ENCODE data around the gene SF3B5.
"Not testable (repeated sequence)": the region's sequence is repeated elsewhere in the genome, so short reads cannot be mapped to it uniquely, and the experiment has no call there.

SF3B5 gene

GRCh38 chr6:144095134-144096002 lies at the start of gene SF3B5:
Gene SF3B5 (minus strand): TSS chr6:144095573. CDS start chr6:144095497, 76 bp downstream.
- DNase-seq (ENCODE audit: low read depth): peak; percentile 100

GRCh38 chr6:144144996-144145395 lies 49.6 kb upstream of the SF3B5 start:
- DNase-seq (ENCODE audit: low read depth): no peak

- DNase-seq (ENCODE audit: low read depth): no peak
Measured at GRCh38 chr6:144143878-144144277, 48.5 kb upstream of the SF3B5 start.

- no peak for DNase-seq (ENCODE audit: low read depth)
Measured at GRCh38 chr6:144143106-144143505, 47.7 kb upstream of the SF3B5 start.

DNA sequence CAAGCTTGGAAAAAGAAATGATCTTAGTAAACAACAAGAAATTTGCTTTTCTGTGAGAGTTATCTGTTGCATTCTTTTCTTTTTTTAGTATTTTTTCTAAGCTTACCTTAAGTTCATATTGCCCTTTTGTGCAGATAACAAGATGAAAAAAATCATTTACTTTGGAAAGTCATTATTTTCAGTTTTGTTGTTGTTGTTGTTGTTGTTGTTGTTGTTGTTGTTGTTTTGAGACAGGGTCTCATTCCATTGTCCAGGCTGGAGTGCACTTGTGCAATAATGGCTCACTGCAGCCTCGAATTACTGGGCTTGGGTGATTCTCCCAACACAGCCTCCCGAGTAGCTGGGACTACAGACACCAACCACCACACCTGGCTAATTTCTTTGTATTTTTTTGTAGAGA lies 46.1 kb upstream of the SF3B5 start:
- no peak for DNase-seq (ENCODE audit: low read depth)

- DNase-seq (ENCODE audit: low read depth): no peak
Measured at GRCh38 chr6:144140867-144141266, 45.5 kb upstream of the SF3B5 start.

DNA sequence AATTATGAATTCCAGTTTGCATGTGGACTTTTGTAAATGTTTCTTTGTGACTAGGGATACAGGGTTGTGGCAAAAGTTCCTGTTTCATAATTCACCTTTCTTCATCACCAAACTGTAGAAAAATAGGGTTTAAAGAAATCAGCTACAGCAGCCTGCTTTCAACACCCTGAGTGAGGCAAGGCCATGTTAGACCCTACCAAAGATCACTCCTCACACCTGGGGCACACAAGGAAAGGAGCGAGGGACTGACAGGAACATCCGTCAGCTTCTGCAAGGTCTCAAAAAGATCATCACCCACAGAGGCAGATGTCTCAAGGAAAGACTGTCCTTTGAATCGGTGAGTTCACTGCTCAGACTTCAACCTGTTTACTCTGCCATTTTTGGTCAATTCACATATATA lies 44.4 kb upstream of the SF3B5 start:
- no peak for DNase-seq (ENCODE audit: low read depth)

DNA sequence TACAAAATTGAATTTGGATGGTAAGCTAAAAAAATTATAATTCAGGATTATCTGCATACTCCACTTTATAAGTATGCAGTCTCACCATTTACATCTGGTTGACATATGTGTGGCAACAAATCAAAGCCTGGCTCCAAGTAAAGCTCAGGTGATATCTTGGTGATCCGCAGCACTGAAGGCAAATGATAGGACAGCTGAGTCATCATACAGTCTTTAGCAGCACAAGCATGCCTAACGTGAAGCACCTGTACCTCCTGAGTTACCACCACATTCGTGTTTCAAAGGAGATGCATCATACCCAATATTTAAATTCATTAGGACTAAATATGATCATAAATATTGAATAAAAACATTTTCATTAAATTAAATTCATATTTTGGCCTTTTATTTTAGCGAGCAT lies 43.2 kb upstream of the SF3B5 start:
- DNase-seq (ENCODE audit: low read depth): no peak

DNA sequence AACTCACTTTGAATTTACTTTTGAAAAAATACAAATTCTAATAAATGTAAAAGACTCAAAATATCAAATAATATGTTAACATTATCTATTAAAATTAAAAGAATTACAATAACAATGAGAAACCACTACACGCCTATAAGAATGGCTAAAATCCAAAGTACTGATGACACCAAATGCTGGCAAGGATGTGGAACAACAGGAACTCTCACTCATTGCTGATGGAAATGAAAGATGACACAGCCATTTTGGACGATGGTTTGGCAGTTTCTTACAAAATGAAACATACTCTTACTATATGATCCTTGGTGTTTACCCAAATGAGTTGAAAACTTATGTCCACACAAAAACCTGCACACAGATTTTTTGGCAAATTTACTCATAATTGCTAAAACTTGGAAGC lies 39.4 kb upstream of the SF3B5 start:
- DNase-seq (ENCODE audit: low read depth): no peak

GRCh38 chr6:144134176-144134575 lies 38.8 kb upstream of the SF3B5 start:
- DNase-seq (ENCODE audit: low read depth): no peak

GRCh38 chr6:144133225-144133821 lies 38.0 kb upstream of the SF3B5 start:
- no peak for DNase-seq (ENCODE audit: low read depth)

DNA sequence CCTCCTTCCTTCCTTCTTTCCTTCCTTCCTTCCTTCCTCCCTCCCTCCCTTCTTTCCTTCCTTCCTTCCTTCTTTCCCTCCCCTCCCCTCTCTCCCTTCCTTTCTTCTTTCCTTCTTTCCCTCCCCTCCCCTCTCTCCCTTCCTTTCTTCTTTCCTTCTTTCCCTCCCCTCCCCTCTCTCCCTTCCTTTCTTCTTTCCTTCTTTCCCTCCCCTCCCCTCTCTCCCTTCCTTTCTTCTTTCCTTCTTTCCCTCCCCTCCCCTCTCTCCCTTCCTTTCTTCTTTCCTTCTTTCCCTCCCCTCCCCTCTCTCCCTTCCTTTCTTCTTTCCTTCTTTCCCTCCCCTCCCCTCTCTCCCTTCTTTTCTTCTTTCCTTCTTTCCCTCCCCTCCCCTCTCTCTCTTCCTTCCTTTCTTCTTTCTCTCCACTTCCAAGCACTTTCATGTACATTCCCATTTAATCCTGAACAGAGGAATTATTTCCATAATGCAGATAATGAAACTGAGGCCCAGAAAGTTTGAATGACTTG lies 36.9 kb upstream of the SF3B5 start:
- DNase-seq (ENCODE audit: low read depth): not testable (repeated sequence)

DNA sequence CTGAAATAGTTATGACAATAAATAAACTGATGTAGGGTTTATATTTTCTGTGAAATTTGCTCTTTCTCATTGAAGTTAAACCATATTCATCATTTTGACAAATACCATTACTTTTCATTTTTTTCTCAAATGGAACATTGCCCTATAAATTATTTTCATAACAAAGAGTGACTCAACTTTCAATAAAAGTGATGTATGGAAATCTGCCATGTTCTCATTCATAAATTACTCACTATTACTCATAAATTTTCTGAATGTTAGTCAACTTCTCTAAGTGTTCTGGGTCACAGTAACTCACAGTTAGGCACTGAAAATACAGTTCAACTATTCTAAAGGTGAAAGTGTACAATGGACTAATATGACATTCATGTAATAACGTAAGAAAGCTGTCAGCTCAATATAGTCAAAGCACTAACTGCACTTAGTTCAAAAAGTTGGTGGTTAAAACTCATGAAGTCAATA lies 35.9 kb upstream of the SF3B5 start:
- peak; percentile 47 for DNase-seq (ENCODE audit: low read depth)

GRCh38 chr6:144129469-144129868 lies 34.1 kb upstream of the SF3B5 start:
- DNase-seq (ENCODE audit: low read depth): no peak

- DNase-seq (ENCODE audit: low read depth): no peak
Measured at GRCh38 chr6:144127097-144127496, 31.7 kb upstream of the SF3B5 start.

DNA sequence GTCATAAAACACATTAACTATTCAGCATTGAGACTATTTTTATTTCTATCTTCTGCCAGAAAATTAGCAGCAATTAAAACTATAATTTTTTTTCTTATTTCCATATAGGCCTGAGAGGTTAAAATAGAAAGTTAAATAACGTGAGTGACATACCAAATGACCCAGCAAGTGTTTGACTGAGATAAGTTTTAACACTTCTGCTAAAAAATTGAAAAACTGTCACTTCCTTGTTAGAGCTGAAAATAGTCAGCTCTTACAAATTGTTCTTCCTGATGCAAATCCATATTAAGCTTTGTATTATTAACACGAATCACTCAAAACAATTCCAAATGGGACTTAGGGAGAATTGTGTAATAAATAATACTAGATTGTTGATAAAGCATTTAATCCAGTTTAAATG lies 28.5 kb upstream of the SF3B5 start:
- no peak for DNase-seq (ENCODE audit: low read depth)

DNA sequence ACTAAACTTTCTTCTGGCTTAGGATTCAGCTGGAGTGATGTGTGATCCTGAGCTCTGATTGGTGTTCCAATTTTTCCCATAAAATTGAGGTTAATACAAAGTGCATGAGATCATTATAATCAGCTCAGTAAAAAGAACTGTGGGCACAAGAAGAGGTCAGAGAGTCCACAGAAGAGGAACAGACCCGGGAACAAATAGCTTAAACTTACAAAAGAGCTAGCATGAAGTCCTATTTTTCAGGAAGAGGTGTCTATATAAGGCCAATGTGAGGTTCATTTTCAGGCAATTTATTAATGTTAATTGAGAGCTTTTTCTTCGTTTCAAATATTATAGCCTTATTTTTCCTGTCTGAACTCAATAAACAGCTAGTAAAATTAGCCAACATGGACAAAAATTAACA lies 28.0 kb upstream of the SF3B5 start:
- no peak for DNase-seq (ENCODE audit: low read depth)

DNA sequence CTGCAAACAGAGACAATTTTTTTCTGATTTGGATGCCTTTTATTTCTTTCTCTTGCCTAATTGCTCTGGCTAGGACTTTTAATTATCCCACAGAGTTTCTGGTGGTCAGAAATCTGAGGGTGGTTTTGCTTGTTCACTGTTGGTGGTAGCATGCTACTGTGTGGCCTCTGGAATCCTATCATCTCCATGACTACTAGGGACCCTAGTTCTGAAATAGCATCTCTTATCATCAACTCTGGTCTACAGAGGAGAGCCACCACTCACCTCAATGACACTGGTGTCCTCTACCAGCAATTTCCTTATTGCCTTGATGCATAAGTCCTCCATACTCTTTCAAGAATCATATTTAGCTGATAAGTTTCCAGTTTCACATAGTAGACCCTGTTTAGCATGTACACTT lies 27.5 kb upstream of the SF3B5 start:
- no peak for DNase-seq (ENCODE audit: low read depth)

- no peak for DNase-seq (ENCODE audit: low read depth)
Measured at GRCh38 chr6:144119376-144119775, 24.0 kb upstream of the SF3B5 start.

DNA sequence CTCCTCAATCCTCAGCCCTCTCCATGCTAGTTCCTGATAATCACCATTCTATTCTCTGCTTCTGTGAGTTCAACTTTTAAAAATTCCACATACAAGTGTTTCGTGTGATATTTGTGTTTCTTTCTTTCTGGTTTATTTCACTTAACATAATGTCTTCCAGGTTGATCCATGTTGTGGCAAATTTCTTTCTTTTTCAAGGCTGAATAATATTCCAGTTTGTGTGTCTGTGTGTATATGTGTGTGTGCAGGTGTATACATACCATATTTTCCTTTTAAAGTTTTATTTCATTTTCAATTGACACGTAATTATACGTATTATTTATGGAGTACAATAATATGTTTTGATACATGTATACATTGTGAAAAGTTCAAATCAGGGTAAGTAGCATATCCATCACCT lies 19.8 kb upstream of the SF3B5 start:
- no peak for DNase-seq (ENCODE audit: low read depth)

DNA sequence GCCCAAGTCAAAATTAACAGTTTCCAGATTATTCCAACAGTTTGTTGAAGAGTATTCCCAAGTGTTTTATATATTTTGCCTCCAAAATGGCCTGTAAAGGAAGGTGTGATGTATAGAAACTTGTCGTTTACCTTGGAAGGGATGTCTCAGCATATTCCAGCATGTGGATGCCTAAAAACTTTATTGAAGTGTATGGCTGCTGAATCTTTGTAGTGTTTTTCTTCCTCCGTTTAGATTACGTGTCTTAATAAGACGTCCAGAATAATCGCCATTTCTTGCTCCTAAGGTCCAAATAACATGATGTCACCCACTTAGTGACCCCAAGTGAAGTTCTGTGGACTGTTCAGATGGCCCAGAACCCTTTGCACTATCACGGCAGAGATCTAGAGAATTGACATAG lies 18.0 kb upstream of the SF3B5 start:
- DNase-seq (ENCODE audit: low read depth): no peak

- DNase-seq (ENCODE audit: low read depth): no peak
Measured at GRCh38 chr6:144110210-144110609, 14.8 kb upstream of the SF3B5 start.

DNA sequence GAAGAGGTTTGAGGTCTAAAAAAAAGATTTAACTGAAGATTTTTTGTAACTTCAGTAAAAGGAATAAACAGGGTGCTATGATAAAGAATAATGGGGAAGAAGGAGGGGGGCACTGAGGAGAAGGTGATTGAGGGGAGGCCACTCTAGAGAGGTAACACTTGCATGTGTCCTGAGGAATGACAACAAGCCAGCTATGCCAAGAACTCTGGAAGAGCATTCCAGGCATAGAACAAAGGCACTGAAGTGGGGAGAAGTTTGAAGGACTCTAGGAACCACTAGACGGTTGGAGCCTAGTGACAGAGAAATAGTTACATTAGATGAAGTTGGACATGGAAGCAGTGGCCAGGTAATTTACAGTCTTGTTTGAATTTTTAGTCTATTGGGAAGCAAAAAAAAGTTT lies 10.8 kb upstream of the SF3B5 start:
- no peak for DNase-seq (ENCODE audit: low read depth)

Data from fibroblast of gingiva (primary cell).